Endothelial cell of umbilical vein (primary cell): ENCODE measurements around the gene KIF26A. TPM values are rescaled to one million over a fixed set of nuclear protein-coding genes. Genes with fewer than 3 reads are reported as not detected.

Experiments
- BruUV-seq: library from RNA; stranded (reverse); fragments of 400-500 nt; replicated peaks from 2 replicates; lab custom pipeline; 2021; lab: Mats Ljungman, UMichigan
- CTCF ChIA-PET: fragments of 300-600, 350-600 bp; sonication (Branson Sonifier 250); formaldehyde crosslinking; loops from one replicate; lab custom pipeline; 2021; ENCODE audit warnings: antibody characterized with exemption, inconsistent platforms; lab: Charles Lee
- POLR2A ChIA-PET: fragments of 300-600, 350-600 bp; sonication (Branson Sonifier 250); formaldehyde crosslinking; loops from one replicate; lab custom pipeline; 2021; ENCODE audit warnings: antibody characterized with exemption, inconsistent platforms; lab: Charles Lee
- DNase-seq: peaks from one replicate; pipeline ENCODE4 v3.0.0-alpha.2; 2011; ENCODE audit warnings: low read depth, low spot score
- FAIRE-seq: peaks from 2 replicates; lab custom pipeline; 2011; peaks lifted over from hg19 to GRCh38; lab: Jason Lieb, UNC
- H2AFZ ChIP-seq: 2 replicates; pipeline ENCODE4 v1.6.0; 2012; ENCODE audit warnings: low read depth, low read length, control low read depth, inconsistent platforms
- H3K27ac ChIP-seq: 2 replicates; pipeline ENCODE4 v1.5.1; 2011; ENCODE audit warnings: low read depth, mild to moderate bottlenecking, control low read depth, low read length, moderate library complexity; ENCODE audit not compliant: insufficient read depth
- H3K27me3 ChIP-seq, 2 experiments: 2 replicates each; pipeline versions ENCODE4 v1.6.0 to v1.6.1; 2011; ENCODE audit warnings: low read length in 2 of 2, mixed read lengths in 1 of 2; ENCODE audit not compliant: control insufficient read depth in 2 of 2, insufficient read depth in 2 of 2
- H3K36me3 ChIP-seq, 2 experiments: 2 replicates in 1 of 2; 3 replicates in 1 of 2; pipeline ENCODE4 v1.5.1; 2011; ENCODE audit warnings: low read length in 2 of 2, mild to moderate bottlenecking in 1 of 2, moderate library complexity in 1 of 2; ENCODE audit not compliant: control insufficient read depth in 2 of 2, insufficient read depth in 2 of 2; ENCODE audit errors: extremely low read depth in 1 of 2
- H3K4me1 ChIP-seq: 3 replicates; pipeline ENCODE4 v1.5.1; 2011; ENCODE audit warnings: mild to moderate bottlenecking, low read length; ENCODE audit not compliant: control insufficient read depth, insufficient read depth; ENCODE audit errors: extremely low read depth
- H3K4me2 ChIP-seq: 2 replicates; pipeline ENCODE4 v1.6.1; 2011; ENCODE audit warnings: low read length, control low read depth, mixed read lengths; ENCODE audit not compliant: insufficient read depth
- H3K4me3 ChIP-seq, 3 experiments: fragments of 200-600 bp in 1 of 3; sonication (generic), shearing (Covaris generic) in 1 of 3; replicated peaks in 1 of 3; 2 replicates each; pipeline ENCODE4 v1.5.1; 2011 to 2016; ENCODE audit warnings: control low read depth in 3 of 3, low read length in 3 of 3, mild to moderate bottlenecking in 2 of 3, inconsistent platforms in 1 of 3, low read depth in 1 of 3, moderate library complexity in 1 of 3; ENCODE audit not compliant: insufficient read depth in 1 of 3
- H3K79me2 ChIP-seq: 2 replicates; pipeline ENCODE4 v1.6.0; 2012; ENCODE audit warnings: low read length, inconsistent platforms; ENCODE audit not compliant: control insufficient read depth, insufficient read depth
- H3K9ac ChIP-seq: replicated peaks from 2 replicates; pipeline ENCODE3; 2011; ENCODE audit warnings: low read length, control low read depth; ENCODE audit not compliant: insufficient read depth; ENCODE audit errors: extremely low read depth
- H3K9me1 ChIP-seq: replicated peaks from 3 replicates; pipeline ENCODE4 v1.6.0; 2011; ENCODE audit warnings: mild to moderate bottlenecking, low read length; ENCODE audit not compliant: control insufficient read depth, insufficient read depth; ENCODE audit errors: extremely low read depth
- H3K9me3 ChIP-seq: replicated peaks from 2 replicates; pipeline ENCODE4 v1.5.1; 2012; ENCODE audit warnings: low read length, inconsistent platforms; ENCODE audit not compliant: control insufficient read depth, insufficient read depth
- H4K20me1 ChIP-seq: replicated peaks from 2 replicates; pipeline ENCODE3; 2011; ENCODE audit warnings: mild to moderate bottlenecking, low read length; ENCODE audit not compliant: control insufficient read depth, insufficient read depth; ENCODE audit errors: extremely low read depth
- CTCF ChIP-seq, 2 donors: IDR thresholded peaks; 1 replicate in 1 of 2; 2 replicates in 1 of 2; pipeline ENCODE4 v1.5.1; 2011; ENCODE audit warnings: low read length in 2 of 2, mild to moderate bottlenecking in 2 of 2, moderate library complexity in 2 of 2, control low read depth in 1 of 2, inconsistent platforms in 1 of 2, low read depth in 1 of 2; ENCODE audit not compliant: insufficient read depth in 1 of 2; ENCODE audit errors: extremely low read depth in 1 of 2
- EZH2 ChIP-seq: IDR thresholded peaks from 2 replicates; pipeline ENCODE4 v1.6.1; 2012; ENCODE audit warnings: borderline replicate concordance, low read depth, mild to moderate bottlenecking, moderate library complexity, low read length, inconsistent platforms; ENCODE audit not compliant: severe bottlenecking
- FOS ChIP-seq: IDR thresholded peaks from 2 replicates; pipeline ENCODE4 v1.6.1; 2011; ENCODE audit warnings: mild to moderate bottlenecking, low read length, moderate library complexity, borderline replicate concordance; ENCODE audit not compliant: insufficient read depth
- GATA2 ChIP-seq: IDR thresholded peaks from 2 replicates; pipeline ENCODE4 v1.7.0; 2011; ENCODE audit warnings: low read depth, mild to moderate bottlenecking, moderate library complexity, mixed read lengths, low read length; ENCODE audit not compliant: insufficient read length, insufficient read depth
- JUN ChIP-seq: IDR thresholded peaks from 2 replicates; pipeline ENCODE4 v1.6.1; 2011; ENCODE audit warnings: borderline replicate concordance, low read depth; ENCODE audit not compliant: insufficient read length, insufficient read depth
- MAX ChIP-seq: IDR thresholded peaks from 2 replicates; pipeline ENCODE4 v1.6.1; 2011; ENCODE audit not compliant: insufficient read depth, insufficient read length
- MYC ChIP-seq: IDR thresholded peaks from one replicate; pipeline ENCODE4 v1.6.1; 2011; ENCODE audit warnings: mild to moderate bottlenecking, low read depth, low read length
- POLR2A ChIP-seq: IDR thresholded peaks from 2 replicates; pipeline ENCODE4 v1.6.1; 2012; ENCODE audit warnings: low read depth, mild to moderate bottlenecking, control low read depth, low read length
- POLR2AphosphoS5 ChIP-seq: IDR thresholded peaks from 2 replicates; pipeline ENCODE4 v1.6.1; 2012; ENCODE audit warnings: low read depth, mild to moderate bottlenecking, control low read depth, low read length, moderate library complexity; ENCODE audit not compliant: insufficient read depth
- dilution Hi-C: fragments of 300-500 bp; cut with MboI; formaldehyde crosslinking; loops from one replicate; pipeline ENCODE4 v1.15.0; 2019; ENCODE audit warnings: low sequenced_read_pairs; ENCODE audit not compliant: extremely low pct_ligation_motif_present
- intact Hi-C: fragments of 100-400 bp; cut with micrococcal nuclease; formaldehyde crosslinking; loops from one replicate; pipeline ENCODE4 v1.10.0; 2022
- polyA plus RNA-seq, 4 experiments: library from polyadenylated mRNA; depleted of rRNA in 3 of 4; stranded (reverse) in 3 of 4; unstranded in 1 of 4; fragments of >200 nt; gene quantifications; 2 replicates each; pipeline versions ENCODE4 v1.2.1 to v1.2.3, GENCODE V29; 2011 to 2012; ENCODE audit warnings: missing spikeins in 1 of 4
- total RNA-seq: library from RNA; stranded (reverse); gene quantifications from 2 replicates; pipeline ENCODE4 v1.2.3, GENCODE V29; 2021

Gene KIF26A
- total and polyA plus RNA-seq, 2 donors (not counting 3 experiments of a cell fraction or from before 2014, with no cell fraction given) = 3.6 to 10.7 TPM

GRCh38 chr14:104229534-104230055, 91.2 kb downstream of the KIF26A start:
- H2AFZ ChIP-seq = no peak overlapping the region
- TF ChIP-seq CTCF (IDR thresholded peaks at IDR 0.05; ENCODE audit: extremely low read depth in 1 of 2, insufficient read depth in 1 of 2, low read depth in 1 of 2, low read length in 2 of 2) = no peak
- TF ChIP-seq POLR2AphosphoS5 = no peak
- TF ChIP-seq JUN = no peak
- TF ChIP-seq MAX = no peak
- no peak for TF ChIP-seq EZH2
- TF ChIP-seq GATA2 = no peak
- TF ChIP-seq MYC = no peak
- TF ChIP-seq FOS = no peak
- TF ChIP-seq POLR2A = no peak
- no peaks in the 10 kb centered on the region for H3K27me3 ChIP-seq
- H3K9me1 ChIP-seq = no peaks in the 10 kb centered on the region
- dilution Hi-C loops = no loop called here
- ChIA-PET POLR2A (no interaction called here), CTCF (no interaction called here)
- FAIRE-seq (no peak), DNase-seq (no peak)
- no peaks in the 10 kb centered on the region for H4K20me1 ChIP-seq
- no peaks in the 10 kb centered on the region for H3K9me3 ChIP-seq
- H3K9ac ChIP-seq = no peak overlapping the region
- no TSS peak for BruUV-seq
- H3K27ac ChIP-seq = no peak overlapping the region
- H3K4me2 ChIP-seq = no peak overlapping the region
- intact Hi-C loops = no loop called here
- no peak overlapping the region for H3K4me3 ChIP-seq
- no peaks in the 10 kb centered on the region for H3K79me2 ChIP-seq
- no peaks in the 10 kb centered on the region for H3K36me3 ChIP-seq
- H3K4me1 ChIP-seq = no peaks in the 10 kb centered on the region
